Keratinocyte (primary cell): ENCODE data around the gene GP5. TPM values are rescaled to one million over a fixed set of nuclear protein-coding genes. Genes with fewer than 3 reads are reported as not detected.

Experiments used
- DNase-seq: peaks from one replicate; pipeline ENCODE4 v3.0.0-alpha.2; 2011; ENCODE audit warnings: low read depth, missing footprints, low spot score
- FAIRE-seq: peaks from 2 replicates; lab custom pipeline; 2011; peaks lifted over from hg19 to GRCh38; lab: Jason Lieb, UNC
- H2AFZ ChIP-seq: 2 replicates; pipeline ENCODE4 v1.6.0; 2012; ENCODE audit warnings: low read length, control low read depth, inconsistent platforms; ENCODE audit not compliant: control insufficient read depth
- H3K27ac ChIP-seq: 2 replicates; pipeline ENCODE4 v1.5.1; 2011; ENCODE audit warnings: low read length; ENCODE audit not compliant: control insufficient read depth, insufficient read depth
- H3K27me3 ChIP-seq: 3 replicates; pipeline ENCODE4 v1.6.0; 2011; ENCODE audit warnings: low read length; ENCODE audit not compliant: control insufficient read depth, insufficient read depth; ENCODE audit errors: extremely low read depth
- H3K36me3 ChIP-seq, 2 experiments: 2 replicates in 1 of 2; 3 replicates in 1 of 2; pipeline ENCODE4 v1.5.1; 2011; ENCODE audit warnings: low read length in 2 of 2, mild to moderate bottlenecking in 1 of 2; ENCODE audit not compliant: control insufficient read depth in 2 of 2, insufficient read depth in 2 of 2; ENCODE audit errors: extremely low read depth in 1 of 2
- H3K4me1 ChIP-seq: 3 replicates; pipeline ENCODE4 v1.5.1; 2011; ENCODE audit warnings: low read length; ENCODE audit not compliant: control insufficient read depth, insufficient read depth; ENCODE audit errors: extremely low read depth
- H3K4me2 ChIP-seq: 3 replicates; pipeline ENCODE4 v1.6.0; 2011; ENCODE audit warnings: low read depth, low read length; ENCODE audit not compliant: control insufficient read depth, insufficient read depth; ENCODE audit errors: extremely low read depth
- H3K4me3 ChIP-seq, 3 experiments: fragments of 200-600 bp in 1 of 3; sonication (generic) in 1 of 3; 2 replicates in 2 of 3; 3 replicates in 1 of 3; pipeline ENCODE4 v1.5.1; 2011 to 2016; ENCODE audit warnings: low read length in 3 of 3, mild to moderate bottlenecking in 3 of 3, control low read depth in 2 of 3, inconsistent platforms in 1 of 3, low read depth in 1 of 3, mixed read lengths in 1 of 3, mixed run types in 1 of 3, moderate library complexity in 1 of 3; ENCODE audit not compliant: control insufficient read depth in 2 of 3, insufficient read depth in 2 of 3; ENCODE audit errors: extremely low read depth in 1 of 3
- H3K79me2 ChIP-seq: 2 replicates; pipeline ENCODE4 v1.6.0; 2012; ENCODE audit warnings: low read length; ENCODE audit not compliant: control insufficient read depth, insufficient read depth
- H3K9ac ChIP-seq: 3 replicates; pipeline ENCODE4 v1.6.0; 2011; ENCODE audit warnings: low read length; ENCODE audit not compliant: control insufficient read depth, insufficient read depth; ENCODE audit errors: extremely low read depth
- H3K9me1 ChIP-seq: 3 replicates; pipeline ENCODE4 v1.6.0; 2011; ENCODE audit warnings: low read length; ENCODE audit not compliant: control insufficient read depth, insufficient read depth; ENCODE audit errors: extremely low read depth
- H3K9me3 ChIP-seq: 2 replicates; pipeline ENCODE4 v1.5.1; 2012; ENCODE audit warnings: low read depth, low read length; ENCODE audit not compliant: control insufficient read depth
- H4K20me1 ChIP-seq: 3 replicates; pipeline ENCODE4 v1.6.0; 2011; ENCODE audit warnings: low read length; ENCODE audit not compliant: control insufficient read depth, insufficient read depth; ENCODE audit errors: extremely low read depth
- EZH2 ChIP-seq: IDR thresholded peaks from one replicate; pipeline ENCODE4 v1.6.1; 2012; ENCODE audit warnings: inconsistent platforms, mild to moderate bottlenecking, low read length, moderate library complexity
- dilution Hi-C: fragments of 300-500 bp; cut with MboI; formaldehyde crosslinking; loops from one replicate; pipeline ENCODE4 v1.7.0; 2020; ENCODE audit warnings: low sequenced_read_pairs; ENCODE audit not compliant: extremely low pct_ligation_motif_present
- polyA plus RNA-seq, 5 experiments: library from polyadenylated mRNA; depleted of rRNA in 3 of 5; stranded (reverse) in 3 of 5; stranded (forward) in 1 of 5; unstranded in 1 of 5; fragments of >200 nt; gene quantifications; 1 replicate in 1 of 5; 2 replicates in 3 of 5; 3 replicates in 1 of 5; pipeline versions ENCODE4 v1.2.1 to v1.2.3, GENCODE V29; 2011 to 2012; ENCODE audit warnings: missing spikeins in 2 of 5, low read depth in 1 of 5, low replicate concordance in 1 of 5
- TF ChIP-seq, protein P1 (sequence below), 3 experiments: IDR thresholded peaks in 1 of 3; conservative IDR thresholded peaks in 1 of 3; optimal IDR thresholded peaks in 1 of 3; 2 replicates in 2 of 3; 3 replicates in 1 of 3; pipeline versions ENCODE3 to v1.5.1; 2011; ENCODE audit warnings: low read length in 3 of 3, mild to moderate bottlenecking in 3 of 3, moderate library complexity in 2 of 3, control low read depth in 1 of 3, inconsistent platforms in 1 of 3; ENCODE audit not compliant: insufficient read depth in 2 of 3; ENCODE audit errors: extremely low read depth in 1 of 3

Gene GP5
- polyA plus RNA-seq, 1 donor (not counting 4 experiments of a cell fraction or from before 2014, with no cell fraction given) = 0.04 TPM

DNA sequence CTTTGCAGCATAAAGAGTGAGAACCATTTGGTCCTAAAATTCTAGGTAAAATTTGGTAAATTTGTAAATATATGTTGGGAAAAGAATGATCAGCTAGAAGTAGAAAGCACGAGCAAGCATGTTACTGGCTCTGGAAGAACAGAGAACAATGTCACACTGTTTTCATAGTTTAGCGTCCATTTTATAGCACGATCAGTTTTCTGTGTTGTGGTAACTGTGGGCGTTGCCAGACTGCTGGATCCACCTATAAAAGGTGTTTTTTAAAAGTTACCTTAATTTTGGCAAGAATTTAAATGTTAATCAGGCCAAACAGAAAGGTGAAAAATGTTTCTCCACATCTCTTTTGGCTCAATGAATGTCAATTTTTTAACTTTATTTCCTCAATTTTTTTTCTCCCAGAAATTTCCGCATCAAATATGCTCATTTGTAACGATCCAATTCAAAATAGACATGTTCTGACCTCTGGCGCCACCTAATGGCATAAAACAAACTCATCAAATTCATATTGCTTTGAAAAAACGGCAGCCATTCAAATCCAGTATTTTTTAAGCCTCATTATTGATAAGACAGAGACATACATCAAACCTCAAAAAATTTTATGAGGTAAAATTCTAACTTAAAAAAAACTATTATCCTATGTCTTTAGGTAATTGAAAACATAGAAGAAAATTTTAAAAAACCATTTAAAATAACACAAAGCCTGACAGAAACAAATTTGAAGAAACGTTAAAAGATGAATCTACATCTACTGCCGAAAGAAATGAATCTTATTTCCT lies 5.5 kb upstream of the GP5 start:
- dilution Hi-C loops = no loop called here
- Histone ChIP-seq H4K20me1 (no peaks in the 10 kb centered on the region), H3K9me1 (no peaks in the 10 kb centered on the region), H3K9ac (no peak overlapping the region), H3K4me1 (no peaks in the 10 kb centered on the region), H3K4me2 (no peak overlapping the region), H3K27me3 (no peaks in the 10 kb centered on the region), H3K9me3 (no peaks in the 10 kb centered on the region), H3K27ac (no peak overlapping the region), H3K4me3 (no peak overlapping the region), H2AFZ (no peak overlapping the region), H3K79me2 (no peaks in the 10 kb centered on the region), H3K36me3 (peaks cover 8 to 13% of the 10 kb centered on the region in 2 experiments)
- DNase-seq (no peak), FAIRE-seq (no peak)
- no peak for TF ChIP-seq EZH2
- TF ChIP-seq, protein P1, sequence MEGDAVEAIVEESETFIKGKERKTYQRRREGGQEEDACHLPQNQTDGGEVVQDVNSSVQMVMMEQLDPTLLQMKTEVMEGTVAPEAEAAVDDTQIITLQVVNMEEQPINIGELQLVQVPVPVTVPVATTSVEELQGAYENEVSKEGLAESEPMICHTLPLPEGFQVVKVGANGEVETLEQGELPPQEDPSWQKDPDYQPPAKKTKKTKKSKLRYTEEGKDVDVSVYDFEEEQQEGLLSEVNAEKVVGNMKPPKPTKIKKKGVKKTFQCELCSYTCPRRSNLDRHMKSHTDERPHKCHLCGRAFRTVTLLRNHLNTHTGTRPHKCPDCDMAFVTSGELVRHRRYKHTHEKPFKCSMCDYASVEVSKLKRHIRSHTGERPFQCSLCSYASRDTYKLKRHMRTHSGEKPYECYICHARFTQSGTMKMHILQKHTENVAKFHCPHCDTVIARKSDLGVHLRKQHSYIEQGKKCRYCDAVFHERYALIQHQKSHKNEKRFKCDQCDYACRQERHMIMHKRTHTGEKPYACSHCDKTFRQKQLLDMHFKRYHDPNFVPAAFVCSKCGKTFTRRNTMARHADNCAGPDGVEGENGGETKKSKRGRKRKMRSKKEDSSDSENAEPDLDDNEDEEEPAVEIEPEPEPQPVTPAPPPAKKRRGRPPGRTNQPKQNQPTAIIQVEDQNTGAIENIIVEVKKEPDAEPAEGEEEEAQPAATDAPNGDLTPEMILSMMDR (optimal IDR thresholded peaks at IDR 0.05 in 1 of 3, IDR thresholded peaks at IDR 0.05 in 1 of 3, conservative IDR thresholded peaks at IDR 0.05 in 1 of 3; ENCODE audit: extremely low read depth in 1 of 3, insufficient read depth in 2 of 3, low read length in 3 of 3) = peak in 2 of 3 experiments; percentile 42 to 44

DNA sequence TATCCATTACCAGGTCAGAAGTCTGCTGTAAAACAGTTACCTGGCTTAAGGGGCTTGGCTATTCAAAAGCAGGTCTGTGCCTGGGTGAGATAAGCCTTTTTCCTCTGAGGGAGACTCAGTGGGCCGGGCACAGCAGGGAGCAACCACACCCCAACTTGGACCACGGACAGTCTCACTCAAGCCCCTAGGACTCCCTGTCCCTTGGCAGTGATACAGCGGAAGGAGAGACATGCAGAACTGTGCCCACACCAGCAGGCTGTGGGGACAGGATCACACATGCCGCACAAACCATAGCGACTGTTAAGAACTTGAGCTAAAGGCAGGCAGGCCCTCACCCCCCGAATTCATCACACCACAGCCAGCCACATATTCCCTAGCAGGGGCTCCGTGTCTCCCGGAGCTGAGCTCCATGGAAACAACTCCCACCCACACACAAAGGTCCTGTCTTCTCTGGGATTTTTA lies 2.8 kb upstream of the GP5 start:
- Histone ChIP-seq H3K27ac (no peak overlapping the region), H3K79me2 (no peaks in the 10 kb centered on the region), H3K9ac (no peak overlapping the region), H3K27me3 (peaks cover 20% of the 10 kb centered on the region), H4K20me1 (no peaks in the 10 kb centered on the region), H3K4me1 (peaks cover 6% of the 10 kb centered on the region), H3K9me3 (no peaks in the 10 kb centered on the region), H3K4me2 (no peak overlapping the region), H2AFZ (no peak overlapping the region), H3K36me3 (peaks cover 0 to 3% of the 10 kb centered on the region in 2 experiments), H3K4me3 (no peak overlapping the region), H3K9me1 (no peaks in the 10 kb centered on the region)
- DNase-seq = no peak
- no peak for FAIRE-seq
- dilution Hi-C loops = no loop called here
- TF ChIP-seq EZH2 = no peak
